HL-60/S4 (cell line): ENCODE measurements around the gene TMEM184A.

ENCODE experiments used
- in situ Hi-C: fragments of 300-500 bp; cut with MboI; formaldehyde crosslinking; loops from 2 replicates; pipeline ENCODE4 v1.14.3; 2022; ENCODE audit warnings: low sequenced_read_pairs

Gene TMEM184A

GRCh38 chr7:1555813-1556543 lies at the start of gene TMEM184A:
Gene TMEM184A, minus strand, starts transcription at chr7:1556205. Its CDS starts 721 bp downstream, at chr7:1555484.
- in situ Hi-C loops, result no loop called here

- in situ Hi-C loops, result no loop called here
Measured at GRCh38 chr7:1604383-1604782, 48.4 kb upstream of the TMEM184A start.

- in situ Hi-C loops, result no loop called here
Measured at GRCh38 chr7:1603346-1604225, 47.6 kb upstream of the TMEM184A start.

- in situ Hi-C loops, result no loop called here
Measured at GRCh38 chr7:1602386-1602785, 46.4 kb upstream of the TMEM184A start.

GRCh38 chr7:1601956-1602355 lies 46.0 kb upstream of the TMEM184A start:
- in situ Hi-C loops, result no loop called here

- in situ Hi-C loops, result no loop called here
Measured at GRCh38 chr7:1599640-1600395, 43.8 kb upstream of the TMEM184A start.

GRCh38 chr7:1598961-1599639 lies 43.1 kb upstream of the TMEM184A start:
- in situ Hi-C loops, result no loop called here

- in situ Hi-C loops, result no loop called here
Measured at GRCh38 chr7:1598286-1598685, 42.3 kb upstream of the TMEM184A start.

- in situ Hi-C loops, result no loop called here
Measured at GRCh38 chr7:1597791-1598190, 41.8 kb upstream of the TMEM184A start.

- in situ Hi-C loops, result no loop called here
Measured at GRCh38 chr7:1597066-1597760, 41.2 kb upstream of the TMEM184A start.

GRCh38 chr7:1596181-1597043 lies 40.4 kb upstream of the TMEM184A start:
- in situ Hi-C loops, result no loop called here

GRCh38 chr7:1595636-1596035 lies 39.6 kb upstream of the TMEM184A start:
- in situ Hi-C loops, result no loop called here

- in situ Hi-C loops, result no loop called here
Measured at GRCh38 chr7:1595027-1595426, 39.0 kb upstream of the TMEM184A start.

GRCh38 chr7:1593904-1594421 lies 38.0 kb upstream of the TMEM184A start:
- in situ Hi-C loops, result no loop called here

GRCh38 chr7:1593091-1593866 lies 37.3 kb upstream of the TMEM184A start:
- in situ Hi-C loops, result no loop called here

GRCh38 chr7:1592299-1592871 lies 36.4 kb upstream of the TMEM184A start:
- in situ Hi-C loops, result no loop called here

GRCh38 chr7:1591876-1592275 lies 35.9 kb upstream of the TMEM184A start:
- in situ Hi-C loops, result no loop called here

GRCh38 chr7:1591396-1591795 lies 35.4 kb upstream of the TMEM184A start:
- in situ Hi-C loops, result no loop called here
